Placental epithelial cell (primary cell): ENCODE data around the gene DPH6. TPM values are rescaled to one million over a fixed set of nuclear protein-coding genes. Genes with fewer than 3 reads are reported as not detected.

ENCODE experiments used
- small RNA-seq: library from RNA; depleted of rRNA; stranded (forward); fragments of <200 nt; gene quantifications from one replicate; pipeline ENCODE3, GENCODE V24; 2012
- total RNA-seq: library from RNA; depleted of rRNA; stranded (reverse); fragments of >200 nt; gene quantifications from 2 replicates; pipeline ENCODE4 v1.2.3, GENCODE V29; 2012

DPH6 gene, protein sequence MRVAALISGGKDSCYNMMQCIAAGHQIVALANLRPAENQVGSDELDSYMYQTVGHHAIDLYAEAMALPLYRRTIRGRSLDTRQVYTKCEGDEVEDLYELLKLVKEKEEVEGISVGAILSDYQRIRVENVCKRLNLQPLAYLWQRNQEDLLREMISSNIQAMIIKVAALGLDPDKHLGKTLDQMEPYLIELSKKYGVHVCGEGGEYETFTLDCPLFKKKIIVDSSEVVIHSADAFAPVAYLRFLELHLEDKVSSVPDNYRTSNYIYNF
- 10.2 and 16.3 TPM in 2 replicates for total RNA-seq

DNA sequence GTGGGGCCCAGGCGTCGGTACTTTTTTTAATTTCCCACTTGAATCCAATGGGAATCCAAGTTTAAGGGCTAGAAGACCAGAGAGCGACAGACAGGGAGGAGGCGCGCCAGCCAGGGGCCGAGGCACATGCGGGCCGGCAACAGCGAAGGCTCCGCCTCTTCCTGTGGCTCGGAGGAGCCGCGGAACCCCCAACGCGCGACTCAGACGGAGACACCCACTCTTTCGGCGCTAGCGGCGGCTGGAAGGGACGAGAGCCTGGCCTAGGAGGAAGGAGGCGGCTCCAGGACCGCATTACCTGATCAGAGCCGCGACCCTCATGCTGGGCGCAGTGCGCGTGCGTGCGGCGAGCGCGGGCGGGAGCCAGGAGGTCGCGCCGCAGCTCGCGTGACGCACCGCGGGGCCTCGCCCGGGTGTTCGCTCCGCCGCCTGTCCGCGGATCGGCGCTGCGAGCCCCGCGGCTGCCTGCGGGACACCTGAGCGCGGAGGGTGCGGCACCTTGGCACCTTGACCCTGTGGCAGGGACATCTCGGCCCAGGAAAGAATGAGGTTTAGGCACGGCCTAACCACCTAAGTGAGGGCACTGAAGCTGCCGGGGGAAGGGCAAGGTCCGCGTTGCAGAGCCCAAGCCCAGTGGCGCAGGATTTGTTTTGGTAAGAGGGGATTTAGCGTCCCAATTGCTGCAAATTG lies at the start of gene DPH6:
Gene DPH6 (minus strand): TSS at position 342 of the 687 bp plus-strand sequence. CDS start 24 bp downstream, at position 318.

Small RNAs within 50 kb of the gene (small RNA-seq; reads per million reads assigned to genes)
- gene AC019288.1 (not detected), gene MIR3942 (not detected)
